HG02938 (cell line): ENCODE results near the gene ABHD15.
"Not testable (repeated sequence)": the region's sequence is repeated elsewhere in the genome, so short reads cannot be mapped to it uniquely, and the experiment has no call there.

Source experiments
- ATAC-seq: cut with Tn5 transposase; IDR thresholded peaks from one replicate; pipeline ENCODE4 v1.9.1; 2021; ENCODE audit warnings: mild to moderate bottlenecking, moderate library complexity; ENCODE audit not compliant: unreplicated experiment

Gene ABHD15

GRCh38 chr17:29571486-29571882, 4.6 kb upstream of the ABHD15 start:
- ATAC-seq: no peak

DNA sequence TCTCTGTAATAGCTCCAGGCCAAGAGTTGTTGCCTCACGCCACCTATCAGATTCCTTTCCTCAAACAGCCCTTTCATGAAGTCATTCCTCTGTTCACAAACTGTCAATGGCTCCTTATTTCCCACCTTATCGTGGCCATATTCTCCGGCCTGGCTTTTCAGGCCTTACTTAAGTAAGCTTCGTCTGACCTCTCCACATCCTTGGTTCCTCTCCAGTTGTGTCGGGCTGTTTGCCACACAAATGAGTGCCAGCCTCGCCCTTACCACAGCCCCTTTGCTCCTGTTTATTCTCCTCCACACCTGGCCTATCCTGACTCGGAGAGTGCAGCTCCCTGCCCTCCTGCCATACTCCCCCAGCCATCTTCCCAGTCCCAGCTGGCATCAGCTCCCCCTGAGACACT, 3.7 kb upstream of the ABHD15 start:
- no peak for ATAC-seq

DNA sequence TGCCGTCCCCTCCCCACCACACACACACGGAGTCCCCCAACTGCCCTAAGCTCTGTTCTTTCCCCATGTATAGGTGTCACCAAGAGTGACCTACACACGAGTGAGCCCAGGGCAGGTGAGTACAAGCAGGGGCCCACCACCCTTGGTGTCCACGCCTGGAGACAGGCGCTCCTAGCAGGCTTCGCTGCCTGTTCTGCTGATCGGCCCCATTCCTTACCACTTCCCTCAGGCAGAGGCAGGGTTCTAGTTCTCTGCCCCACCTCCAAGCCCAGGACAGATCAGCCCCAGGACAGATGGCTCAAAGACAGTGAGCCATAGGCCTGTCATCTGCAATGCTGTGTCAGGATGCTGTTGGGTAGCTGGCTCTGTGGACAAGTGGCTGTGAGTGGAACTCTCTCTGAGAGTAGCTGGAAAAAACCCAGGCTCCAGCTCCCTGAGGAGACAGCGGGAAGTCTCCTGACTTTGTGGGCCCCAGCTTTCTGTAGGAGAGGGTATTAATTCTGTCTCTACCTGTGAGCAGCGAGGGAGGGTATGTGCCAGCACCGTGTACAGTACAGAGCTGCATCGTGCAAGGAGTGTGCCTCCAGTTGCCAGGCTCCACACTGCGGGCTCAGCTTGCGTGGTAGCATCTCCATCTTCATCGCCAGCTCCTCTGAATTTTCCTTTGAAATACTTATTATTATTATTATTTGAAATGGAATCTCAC, 2.6 kb upstream of the ABHD15 start:
- no peak for ATAC-seq

GRCh38 chr17:29568331-29569244, 1.8 kb upstream of the ABHD15 start, which contains the start of gene TP53I13:
TSS of gene TP53I13 (plus strand) at chr17:29568701. CDS start at chr17:29568759, 58 bp downstream.
- ATAC-seq: no peak

GRCh38 chr17:29567554-29568330, 905 bp upstream of the ABHD15 start:
- ATAC-seq: no peak

DNA sequence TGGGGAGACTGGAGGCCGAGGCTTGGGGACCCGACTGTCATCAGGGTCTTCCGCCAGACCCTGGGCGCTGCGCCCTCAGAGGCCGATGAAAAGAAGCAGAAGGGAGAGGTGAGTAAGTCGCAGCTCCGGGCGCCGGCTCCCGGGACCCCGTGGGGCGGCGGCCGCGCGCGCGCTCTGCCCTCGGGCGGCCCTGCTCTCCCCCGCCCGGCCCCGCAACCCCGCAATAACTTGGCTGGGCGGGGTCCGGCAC, 392 bp upstream of the ABHD15 start:
- no peak for ATAC-seq

DNA sequence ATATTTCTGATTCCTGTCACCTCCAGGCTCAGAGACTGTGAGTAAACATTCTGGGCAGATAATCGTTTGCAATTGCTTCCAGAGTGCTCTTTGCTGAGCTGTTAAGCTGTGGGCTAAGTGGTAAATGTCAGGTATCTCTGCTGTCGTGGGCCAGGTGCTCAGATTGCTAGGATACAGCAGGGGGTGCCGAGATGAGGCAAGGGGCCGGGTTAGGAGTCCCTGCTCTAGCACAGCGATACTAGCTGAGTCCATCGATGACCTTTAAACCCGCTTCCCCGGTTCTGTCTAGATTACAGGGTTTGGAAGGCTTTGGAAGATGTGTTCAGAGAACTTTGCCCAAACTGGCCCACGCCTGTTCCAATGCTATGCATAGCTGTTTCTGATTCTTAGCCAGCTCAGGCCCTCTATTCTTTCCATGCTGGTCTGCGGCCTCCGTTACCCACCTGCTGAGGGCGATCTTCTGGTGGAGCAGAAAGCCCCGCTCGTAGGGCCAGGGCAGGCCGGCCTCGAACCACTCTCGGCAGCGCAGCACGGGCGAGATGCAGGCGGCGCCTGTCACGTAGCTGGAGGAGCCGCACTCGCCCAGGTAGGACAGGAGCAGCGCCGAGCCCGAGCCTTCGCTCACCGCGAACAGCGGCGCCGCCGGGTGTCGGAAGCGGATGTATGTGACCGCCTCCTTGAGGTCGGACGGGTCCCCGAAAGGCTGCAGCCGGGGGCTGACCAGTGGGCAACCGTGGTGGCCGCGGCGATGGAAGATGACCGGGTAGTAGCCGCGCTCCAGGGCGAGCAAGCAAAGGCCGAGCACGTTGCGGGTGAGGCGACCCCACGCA, 979 bp downstream of the ABHD15 start:
- ATAC-seq: no peak

DNA sequence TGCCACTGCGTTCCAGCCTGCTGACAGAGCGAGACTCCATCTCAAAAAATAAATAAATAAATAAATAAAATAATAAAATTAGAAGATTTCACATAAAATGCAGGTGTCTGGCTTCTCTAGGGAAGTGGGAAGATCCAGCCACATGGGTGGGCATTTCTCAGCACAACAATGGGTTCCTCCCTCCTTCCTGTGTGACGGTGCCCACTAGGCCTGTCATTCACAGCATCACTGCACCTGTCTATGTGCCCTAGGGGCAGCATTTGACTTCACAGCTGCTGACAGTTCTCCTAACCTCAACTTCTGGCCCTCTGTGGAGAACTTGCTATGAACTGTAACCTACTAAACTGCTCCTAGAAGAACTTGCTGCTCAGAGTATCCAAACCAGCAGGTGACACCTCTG, 3.0 kb downstream of the ABHD15 start:
- no peak for ATAC-seq

GRCh38 chr17:29562615-29563014, 4.2 kb downstream of the ABHD15 start:
- ATAC-seq: no peak

- no peak for ATAC-seq
Observed at GRCh38 chr17:29561554-29562517, 5.0 kb downstream of the ABHD15 start.

- ATAC-seq: no peak
Observed at GRCh38 chr17:29560316-29560715, 6.5 kb downstream of the ABHD15 start.

GRCh38 chr17:29559640-29560039, 7.2 kb downstream of the ABHD15 start:
- ATAC-seq: no peak

DNA sequence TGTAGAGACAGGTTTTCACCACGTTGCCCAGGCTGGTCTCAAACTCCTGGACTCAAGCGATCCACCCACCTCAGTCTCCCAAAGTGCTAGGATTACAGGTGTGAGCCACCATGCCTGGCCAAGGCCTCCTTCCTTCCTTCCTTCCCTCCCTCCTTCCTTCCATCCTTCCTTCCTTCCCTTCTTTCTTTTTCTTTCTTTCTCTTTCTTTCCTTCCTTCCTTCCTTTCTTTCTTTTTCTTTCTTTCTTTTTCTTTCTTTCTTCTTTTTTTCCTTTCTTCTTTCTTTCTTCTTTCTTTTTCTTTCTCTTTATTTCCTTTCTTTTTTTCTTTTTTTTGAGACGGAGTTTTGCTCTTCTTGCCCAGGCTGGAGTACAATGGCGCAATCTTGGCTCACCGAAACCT, 8.7 kb downstream of the ABHD15 start:
- not testable (repeated sequence) for ATAC-seq

DNA sequence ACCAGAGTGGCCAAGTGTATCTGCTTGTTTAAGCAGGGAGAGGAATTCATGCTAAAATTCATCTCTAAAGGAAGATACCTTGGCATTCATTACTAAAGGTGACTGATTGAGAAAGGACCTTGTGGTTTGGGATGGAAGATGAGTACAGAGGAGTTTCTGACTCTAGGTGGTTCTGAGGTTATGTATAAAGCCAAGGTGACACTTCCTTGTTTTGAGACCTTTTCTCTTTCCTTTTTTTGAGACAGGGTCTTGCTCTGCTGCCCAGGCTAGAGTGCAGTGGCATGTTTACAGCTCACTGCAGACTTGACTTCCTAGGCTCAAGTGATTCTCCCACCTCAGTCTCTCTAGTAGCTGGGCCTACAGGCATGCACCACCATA, 9.1 kb downstream of the ABHD15 start:
- ATAC-seq: no peak

DNA sequence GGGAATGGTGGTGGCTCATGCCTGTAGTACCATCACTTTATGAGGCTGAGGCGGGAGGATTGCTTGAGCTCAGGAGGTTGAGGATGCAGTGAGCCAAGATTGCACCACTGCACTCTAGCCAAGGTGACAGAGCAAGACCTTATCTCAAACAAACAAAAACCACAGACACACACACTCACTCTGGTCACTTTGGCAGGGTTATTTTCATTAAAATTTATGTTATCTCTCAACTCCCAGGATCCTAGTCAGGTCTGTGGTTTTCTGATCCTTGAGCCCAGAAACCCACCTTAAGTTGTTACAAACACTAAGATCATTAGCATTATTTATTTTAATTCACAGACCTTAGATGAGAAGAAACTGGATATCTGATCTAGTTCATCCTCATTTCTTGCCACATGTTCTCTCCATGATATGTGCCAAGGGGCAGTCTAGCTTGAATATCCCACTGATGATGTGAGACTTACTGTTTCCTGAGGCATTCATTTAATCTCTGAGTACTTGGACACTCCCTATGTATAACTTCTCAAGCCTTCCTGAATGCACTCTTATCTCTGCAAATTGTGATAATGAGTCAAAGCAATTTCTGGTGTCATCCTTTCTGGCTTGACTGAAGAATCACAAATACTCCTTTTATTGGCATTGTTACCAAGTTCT, 9.6 kb downstream of the ABHD15 start:
- ATAC-seq: no peak

- no peak for ATAC-seq
Observed at GRCh38 chr17:29555840-29556239, 11.0 kb downstream of the ABHD15 start.

DNA sequence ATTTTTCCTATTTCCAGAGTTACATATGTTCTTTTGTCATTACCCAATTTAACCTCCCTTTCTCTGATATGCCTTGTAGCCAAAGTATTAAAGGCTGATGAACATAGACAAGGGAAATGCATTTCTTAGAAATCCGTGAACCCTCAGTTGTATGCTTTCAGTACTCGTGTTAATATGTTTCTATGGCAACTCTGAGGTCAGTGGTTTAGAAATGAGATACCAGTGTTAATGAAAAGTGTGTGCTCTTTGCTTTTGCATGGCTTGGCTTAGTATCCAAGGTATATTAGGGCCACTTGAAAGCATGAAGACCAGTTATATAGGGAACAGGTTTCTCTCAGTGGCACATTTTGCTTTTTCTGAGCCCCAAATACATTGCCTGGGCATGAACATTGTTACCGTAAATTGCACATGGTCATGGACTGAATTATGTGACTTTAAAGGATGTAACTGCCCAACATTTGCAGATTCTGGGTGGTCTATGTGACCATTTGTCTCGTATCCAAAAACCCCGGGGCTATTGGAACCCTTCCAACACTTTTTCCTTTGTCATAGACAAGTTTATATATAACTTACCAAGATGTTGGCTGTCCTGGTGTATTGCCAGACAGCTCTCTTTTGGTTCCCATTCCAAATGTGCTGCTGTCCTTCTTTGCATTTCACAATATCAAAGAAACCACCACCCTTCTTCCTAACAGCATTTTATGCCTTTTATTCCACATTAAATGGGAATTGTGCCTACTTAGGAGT, 17.5 kb downstream of the ABHD15 start:
- no peak for ATAC-seq

DNA sequence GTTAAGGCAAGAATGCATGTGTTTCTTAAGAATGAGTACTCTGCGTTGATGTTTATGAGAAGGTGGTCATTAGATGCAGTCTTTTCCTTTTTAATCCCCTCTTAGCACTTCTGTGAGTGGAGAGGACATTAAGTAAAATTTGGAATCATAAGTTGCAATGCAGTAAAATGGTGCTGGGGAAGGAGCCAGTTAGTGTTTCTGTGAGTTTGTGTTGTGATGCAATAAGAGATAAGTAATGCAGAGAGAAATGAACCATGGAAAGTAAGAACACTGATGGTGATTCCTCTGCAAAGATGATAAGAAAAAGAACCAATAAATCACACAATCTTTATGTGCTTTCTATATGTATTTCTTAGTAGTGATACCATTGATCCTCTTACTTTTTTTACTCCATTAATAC, 20.0 kb downstream of the ABHD15 start:
- ATAC-seq: no peak
